ENCODE measurements around the gene LHCGR. TPM values are rescaled to one million over a fixed set of nuclear protein-coding genes. Genes with fewer than 3 reads are reported as not detected.

The LHCGR gene
- total RNA-seq, 3 donors from 2014 or later (not counting 1 experiment from before 2014, with no cell fraction given): not detected

GRCh38 chr2:48712151-48712550 is 43.4 kb downstream of the LHCGR start:
- peaks cover 3 to 9% of the 10 kb centered on the region in 2 donors for H3K27me3 Mint-ChIP-seq (ENCODE audit: low read depth in 2 of 2)
- no peak for DNase-seq
- H3K27ac ChIP-seq (ENCODE audit: low read length): no peak overlapping the region
- intact Hi-C loops (cut with micrococcal nuclease): no loop called here
- H3K36me3 ChIP-seq (ENCODE audit: control insufficient read depth, insufficient read depth, low read length): no peaks in the 10 kb centered on the region
- no peaks in the 10 kb centered on the region for H3K4me1 ChIP-seq (ENCODE audit: control insufficient read depth, insufficient read depth, low read length)
- peaks cover 0 to 7% of the 10 kb centered on the region in 2 donors for H3K9me3 Mint-ChIP-seq
- TF ChIP-seq CTCF (IDR thresholded peaks at IDR 0.05): no peak
- no peak overlapping the region for H3K4me3 ChIP-seq (ENCODE audit: low read length)
- no peak overlapping the region for H3K27ac Mint-ChIP-seq
- H3K9me3 ChIP-seq (ENCODE audit: control insufficient read depth, insufficient read depth, low read length): no peaks in the 10 kb centered on the region
- no peaks in the 10 kb centered on the region for H3K4me1 Mint-ChIP-seq
- no peaks in the 10 kb centered on the region for H3K36me3 Mint-ChIP-seq
- 92% methylated on average over 2 of the region's 2 CpGs for WGBS (ENCODE audit: insufficient coverage)
- no peaks in the 10 kb centered on the region for H3K27me3 ChIP-seq (ENCODE audit: control insufficient read depth, insufficient read depth, low read length)
- ATAC-seq: no peak
- H3K4me3 Mint-ChIP-seq: no peak overlapping the region

GRCh38 chr2:48711343-48711742 is 44.2 kb downstream of the LHCGR start:
- no peak for TF ChIP-seq CTCF (IDR thresholded peaks at IDR 0.05)
- Histone ChIP-seq H3K4me3 (ENCODE audit: low read length) (no peak overlapping the region), H3K27me3 (ENCODE audit: control insufficient read depth, insufficient read depth, low read length) (no peaks in the 10 kb centered on the region), H3K27ac (ENCODE audit: low read length) (no peak overlapping the region), H3K36me3 (ENCODE audit: control insufficient read depth, insufficient read depth, low read length) (no peaks in the 10 kb centered on the region), H3K9me3 (ENCODE audit: control insufficient read depth, insufficient read depth, low read length) (no peaks in the 10 kb centered on the region), H3K4me1 (ENCODE audit: control insufficient read depth, insufficient read depth, low read length) (no peaks in the 10 kb centered on the region)
- Mint-ChIP-seq H3K4me3 (no peak overlapping the region), H3K27me3 (ENCODE audit: low read depth in 2 of 2) (peaks cover 3 to 9% of the 10 kb centered on the region in 2 donors), H3K36me3 (no peaks in the 10 kb centered on the region), H3K4me1 (no peaks in the 10 kb centered on the region), H3K9me3 (peaks cover 0 to 7% of the 10 kb centered on the region in 2 donors), H3K27ac (no peak overlapping the region)
- DNase-seq (no peak), ATAC-seq (no peak)
- intact Hi-C loops (cut with micrococcal nuclease): no loop called here
- 62% methylated on average over 4 of the region's 4 CpGs for WGBS (ENCODE audit: insufficient coverage)

- intact Hi-C loops (cut with micrococcal nuclease): no loop called here
- Histone ChIP-seq H3K4me3 (ENCODE audit: low read length) (no peak overlapping the region), H3K4me1 (ENCODE audit: control insufficient read depth, insufficient read depth, low read length) (no peaks in the 10 kb centered on the region), H3K27ac (ENCODE audit: low read length) (no peak overlapping the region), H3K9me3 (ENCODE audit: control insufficient read depth, insufficient read depth, low read length) (no peaks in the 10 kb centered on the region), H3K27me3 (ENCODE audit: control insufficient read depth, insufficient read depth, low read length) (no peaks in the 10 kb centered on the region), H3K36me3 (ENCODE audit: control insufficient read depth, insufficient read depth, low read length) (no peaks in the 10 kb centered on the region)
- TF ChIP-seq CTCF (IDR thresholded peaks at IDR 0.05): no peak
- ATAC-seq (no peak), DNase-seq (no peak)
- no peak overlapping the region for H3K27ac Mint-ChIP-seq
- no peaks in the 10 kb centered on the region for H3K36me3 Mint-ChIP-seq
- H3K9me3 Mint-ChIP-seq: peaks cover 2 to 7% of the 10 kb centered on the region in 2 donors
- H3K4me1 Mint-ChIP-seq: no peaks in the 10 kb centered on the region
- H3K4me3 Mint-ChIP-seq: no peak overlapping the region
- H3K27me3 Mint-ChIP-seq (ENCODE audit: low read depth in 2 of 2): peaks cover 0 to 9% of the 10 kb centered on the region in 2 donors
- 86% methylated on average over 7 of the region's 7 CpGs for WGBS (ENCODE audit: insufficient coverage)
Measured at GRCh38 chr2:48709096-48710034, 46.2 kb downstream of the LHCGR start.
